ENCODE data around the gene ZNF568.
A peak's percentile ranks its signal among the peaks of the same experiment; 100 is the strongest.

ZNF568 gene

GRCh38 chr19:36915992-36916830, at the start of gene ZNF568, which contains the start of gene ZNF829:
ZNF568 (plus strand) TSS chr19:36916332; CDS start chr19:36922771, 6,439 bp downstream.
ZNF829 (minus strand) TSS chr19:36916291; CDS start chr19:36915167, 1,124 bp downstream.
- DNase-seq (ENCODE audit: low read depth) = peak; percentile 88

- DNase-seq (ENCODE audit: low read depth) = no peak
Measured at GRCh38 chr19:36876993-36877938, 38.9 kb upstream of the ZNF568 start.

GRCh38 chr19:36891768-36892357, 24.3 kb upstream of the ZNF568 start:
- no peak for DNase-seq (ENCODE audit: low read depth)

DNA sequence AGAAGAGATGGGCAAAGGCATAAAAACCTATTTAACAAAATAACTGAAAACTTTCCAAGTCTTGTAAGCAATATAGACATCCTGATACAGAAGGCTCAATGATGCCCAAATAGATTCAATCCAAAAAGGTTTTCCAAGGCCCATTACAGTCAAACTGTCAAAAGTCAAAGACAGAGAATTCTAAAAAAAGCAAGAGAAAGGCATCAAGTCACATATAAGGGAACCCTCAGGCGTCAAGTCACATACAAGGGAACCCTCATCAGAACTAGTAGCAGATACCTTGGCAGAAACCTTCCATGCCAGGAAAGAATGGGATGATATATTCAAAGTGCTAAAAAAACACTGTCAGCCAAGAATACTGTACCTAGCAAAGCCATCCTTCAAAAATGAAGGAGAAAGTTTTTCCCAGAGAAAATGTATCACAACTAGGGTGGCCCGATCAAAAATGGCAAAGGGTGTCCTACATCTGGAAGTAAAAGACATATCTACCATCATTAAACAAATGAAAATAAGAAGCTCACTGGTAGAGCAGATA, 21.2 kb upstream of the ZNF568 start:
- DNase-seq (ENCODE audit: low read depth) = no peak

DNA sequence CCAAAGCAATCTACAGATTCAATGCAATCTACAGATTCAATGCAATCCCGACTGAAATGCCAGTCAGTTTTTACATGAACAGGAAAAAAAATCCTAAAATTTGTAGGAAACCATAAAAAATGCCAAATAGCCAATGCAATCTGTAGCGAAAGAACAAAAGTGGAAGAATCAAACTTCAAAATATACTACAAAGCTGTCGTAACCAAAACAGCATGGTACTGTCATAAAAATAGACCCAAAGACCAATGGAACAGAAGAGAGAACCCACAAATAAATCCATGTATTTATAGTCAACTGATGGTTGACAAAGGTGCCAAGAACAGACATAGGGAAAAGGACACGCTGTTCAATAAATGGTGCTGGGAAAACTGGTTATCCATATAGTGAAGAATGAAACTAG, 17.7 kb upstream of the ZNF568 start:
- DNase-seq (ENCODE audit: low read depth) = no peak

DNA sequence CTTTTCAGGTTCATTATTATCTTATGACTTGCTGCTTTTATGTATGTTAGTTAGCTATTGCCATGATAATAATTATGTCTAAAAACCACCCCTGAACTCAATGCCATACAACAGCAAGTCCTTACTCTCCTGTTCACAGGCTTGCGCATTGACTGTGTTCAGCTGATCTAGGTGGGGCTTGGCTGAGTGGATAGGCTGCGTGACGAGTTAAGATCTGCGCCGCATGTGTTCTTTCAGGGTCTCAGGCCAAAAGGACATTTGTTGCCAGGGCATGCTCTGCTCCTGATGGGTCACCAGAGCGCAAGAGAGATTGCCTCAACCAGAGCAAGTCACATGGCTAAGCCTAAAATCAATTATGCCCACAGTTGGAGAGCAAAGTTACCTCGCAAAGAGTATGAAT, 859 bp downstream of the ZNF568 start:
- no peak for DNase-seq (ENCODE audit: low read depth)

DNA sequence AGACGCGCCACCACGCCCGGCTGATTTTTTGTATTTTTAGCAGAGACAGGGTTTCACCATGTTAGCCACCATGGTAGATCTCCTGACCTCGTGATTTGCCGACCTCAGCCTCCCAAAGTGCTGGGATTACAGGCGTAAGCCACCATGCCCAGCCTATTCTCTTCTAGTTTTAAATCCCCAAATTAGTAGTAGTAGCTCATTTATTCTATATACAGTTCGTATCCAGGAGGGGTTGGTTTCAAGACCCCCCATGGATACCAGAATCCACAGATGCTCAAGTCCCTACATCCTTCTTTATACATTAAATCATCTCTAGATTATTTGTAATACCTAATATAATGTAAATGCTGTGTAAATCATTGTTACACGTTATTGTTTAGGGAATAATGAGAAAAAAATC, 2.0 kb downstream of the ZNF568 start:
- no peak for DNase-seq (ENCODE audit: low read depth)

GRCh38 chr19:36931684-36932083, 15.6 kb downstream of the ZNF568 start:
- DNase-seq (ENCODE audit: low read depth) = no peak

DNA sequence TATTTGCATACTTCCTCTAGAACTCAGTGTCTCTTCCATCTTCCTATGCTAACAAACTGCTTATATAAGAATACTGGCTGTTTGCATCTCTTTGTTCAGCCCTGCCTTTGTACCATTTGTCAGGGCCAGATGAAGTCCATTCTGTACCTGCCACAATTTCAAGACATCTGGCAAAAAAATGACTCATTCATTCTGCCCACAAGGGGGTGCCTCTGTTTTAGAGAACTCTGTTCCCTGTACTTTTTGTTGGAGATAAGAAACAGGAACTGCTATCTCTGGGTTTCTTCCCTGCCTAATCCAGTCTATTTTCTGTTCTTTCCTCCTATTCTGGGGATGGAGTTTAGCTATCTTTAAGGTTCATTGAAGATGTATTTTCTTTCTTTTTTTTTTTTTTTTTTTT, 23.0 kb downstream of the ZNF568 start:
- DNase-seq (ENCODE audit: low read depth) = no peak

- no peak for DNase-seq (ENCODE audit: low read depth)
Measured at GRCh38 chr19:36950335-36951119, 34.4 kb downstream of the ZNF568 start.

GRCh38 chr19:36962346-36962745, 46.2 kb downstream of the ZNF568 start:
- DNase-seq (ENCODE audit: low read depth) = no peak

DNA sequence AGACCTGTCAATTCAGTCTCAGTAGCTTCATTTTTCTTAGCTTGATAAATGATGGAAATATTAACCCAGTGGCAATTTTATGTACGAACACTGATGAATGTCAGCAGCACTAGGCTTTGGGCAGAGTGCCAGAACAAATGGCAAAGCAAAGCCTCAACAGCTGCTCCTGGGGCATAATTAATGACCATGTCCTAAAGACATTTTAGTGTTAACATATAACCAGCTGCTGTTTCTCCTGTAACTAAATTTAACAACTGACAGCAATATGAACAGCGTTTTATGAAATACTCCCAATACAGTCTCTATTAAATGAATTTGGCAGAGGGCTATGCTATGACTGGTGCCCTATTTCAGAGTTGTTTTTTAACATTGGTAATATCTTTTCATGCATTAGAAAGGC, 47.1 kb downstream of the ZNF568 start:
- DNase-seq (ENCODE audit: low read depth) = no peak

DNA sequence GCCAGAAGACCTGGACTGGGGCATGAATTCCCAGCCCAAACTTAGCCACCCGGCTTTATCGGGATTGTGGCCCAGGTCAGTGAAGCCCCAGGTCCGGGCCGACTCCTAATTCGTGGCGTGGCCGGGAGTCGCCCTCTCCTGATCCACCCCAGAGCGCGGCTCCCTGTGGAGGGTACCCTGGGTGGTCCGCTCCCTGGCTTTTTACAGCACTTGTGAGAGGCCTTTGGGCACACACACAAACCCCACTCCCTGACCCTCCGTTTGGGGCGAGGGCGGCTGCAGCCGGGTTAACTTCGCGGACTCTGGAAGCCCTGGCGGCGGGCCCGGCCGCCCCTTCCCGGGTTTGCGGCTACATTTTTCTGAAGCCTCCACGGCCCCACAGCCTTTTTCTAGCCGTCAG, 56.4 kb downstream of the ZNF568 start:
- no peak for DNase-seq (ENCODE audit: low read depth)

- peak; percentile 62 for DNase-seq (ENCODE audit: low read depth)
Measured at GRCh38 chr19:36973021-36973843, 57.1 kb downstream of the ZNF568 start.

DNA sequence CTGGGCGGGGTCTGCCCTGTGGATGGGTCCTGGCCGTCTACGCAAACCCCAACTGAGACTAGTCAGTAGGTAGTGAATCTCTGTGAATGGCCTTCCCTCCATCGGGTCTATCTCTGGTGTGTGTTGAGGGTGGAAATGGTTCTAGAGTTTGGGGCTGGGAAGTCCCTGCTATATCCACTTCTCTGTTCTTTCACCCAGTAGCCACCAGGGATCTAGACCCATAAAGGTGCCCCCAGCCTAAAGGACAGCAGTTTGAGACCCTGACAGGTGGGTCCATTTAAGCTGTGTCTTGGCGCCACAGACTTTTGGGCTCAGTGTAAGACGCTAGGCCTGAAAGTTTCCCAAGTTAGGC, 57.7 kb downstream of the ZNF568 start:
- DNase-seq (ENCODE audit: low read depth) = no peak

- DNase-seq (ENCODE audit: low read depth) = no peak
Measured at GRCh38 chr19:36986131-36986530, 70.0 kb downstream of the ZNF568 start.

GRCh38 chr19:36986601-36987000, 70.5 kb downstream of the ZNF568 start:
- DNase-seq (ENCODE audit: low read depth) = no peak

DNA sequence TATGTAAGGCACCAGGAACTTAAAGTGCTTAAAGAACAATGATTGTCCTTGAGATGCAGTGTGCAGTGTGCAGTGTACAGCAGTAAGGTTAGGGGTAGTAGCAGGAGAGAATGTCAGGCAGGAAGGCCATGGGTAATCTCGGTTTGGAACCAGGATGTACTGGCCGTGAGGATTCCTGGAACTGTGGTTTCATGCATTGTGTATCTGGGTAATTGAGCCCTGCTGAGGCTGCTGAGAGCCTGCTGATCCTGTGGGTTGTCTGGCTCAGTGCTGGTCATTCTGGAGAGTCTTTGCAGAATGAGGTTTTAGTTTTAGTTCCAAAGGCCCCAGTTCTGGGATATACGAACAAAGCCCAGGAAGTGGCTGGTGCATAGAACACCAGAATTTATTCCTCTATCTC, 71.0 kb downstream of the ZNF568 start:
- no peak for DNase-seq (ENCODE audit: low read depth)

DNA sequence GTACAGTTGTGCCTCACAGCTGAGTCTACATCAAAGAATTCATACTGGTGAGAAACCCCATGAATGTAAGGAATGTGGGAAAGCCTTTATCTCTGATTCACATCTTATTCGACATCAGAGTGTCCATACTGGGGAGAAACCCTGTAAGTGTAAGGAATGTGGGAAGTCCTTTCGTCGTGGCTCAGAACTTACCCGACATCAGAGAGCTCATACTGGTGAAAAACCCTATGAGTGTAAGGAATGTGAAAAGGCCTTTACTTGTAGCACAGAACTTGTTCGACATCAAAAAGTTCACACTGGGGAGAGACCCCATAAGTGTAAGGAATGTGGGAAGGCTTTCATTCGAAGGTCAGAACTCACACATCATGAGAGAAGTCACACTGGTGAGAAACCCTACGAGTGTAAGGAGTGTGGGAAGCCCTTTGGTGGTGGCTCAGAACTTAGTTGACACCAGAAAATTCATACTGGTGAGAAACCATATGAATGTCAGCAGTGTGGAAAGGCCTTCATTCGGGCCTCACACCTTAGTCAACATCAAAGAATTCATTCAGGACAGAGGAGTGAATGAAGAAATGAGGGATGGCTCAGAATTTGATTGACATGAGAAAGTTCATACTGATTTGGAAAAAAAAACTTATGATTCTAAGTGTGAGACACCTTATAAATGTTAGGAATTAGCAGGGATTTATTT, 81.2 kb downstream of the ZNF568 start:
- DNase-seq (ENCODE audit: low read depth) = no peak

- no peak for DNase-seq (ENCODE audit: low read depth)
Measured at GRCh38 chr19:36997843-36998235, 81.7 kb downstream of the ZNF568 start.

All from activated T-cell treated with anti-CD3 and anti-CD28 coated beads for 24 hours (primary cell).